HepG2 (cell line): ENCODE measurements around the gene TULP3. TPM values are rescaled to one million over a fixed set of nuclear protein-coding genes. Genes with fewer than 3 reads are reported as not detected.

ENCODE experiments used
- FUBP1 ChIP-seq: sonication (generic); formaldehyde crosslinking; IDR thresholded peaks from 2 replicates; pipeline ENCODE4 v1.5.1; 2020; ENCODE audit warnings: missing genetic modification reagents, mild to moderate bottlenecking, borderline replicate concordance
- GTF3A ChIP-seq: sonication (generic); formaldehyde crosslinking; conservative IDR thresholded peaks from 2 replicates; pipeline ENCODE4 v1.4.0; 2020; ENCODE audit warnings: mild to moderate bottlenecking, missing genetic modification reagents
- MIER3 ChIP-seq: IDR thresholded peaks from 2 replicates; pipeline ENCODE4 v1.6.1; 2016; ENCODE audit warnings: missing compliant biosample characterization, borderline replicate concordance
- MXD4 ChIP-seq: IDR thresholded peaks from 2 replicates; pipeline ENCODE4 v1.6.1; 2016; ENCODE audit warnings: mild to moderate bottlenecking, missing biosample characterization, missing genetic modification reagents
- RARG ChIP-seq: sonication (generic); formaldehyde crosslinking; IDR thresholded peaks from 2 replicates; pipeline ENCODE4 v1.4.0; 2020; ENCODE audit warnings: low read depth, mild to moderate bottlenecking, missing genetic modification reagents
- TRAFD1 ChIP-seq: sonication (generic); formaldehyde crosslinking; IDR thresholded peaks from 2 replicates; pipeline ENCODE4 v1.5.1; 2020; ENCODE audit warnings: missing genetic modification reagents, mild to moderate bottlenecking, borderline replicate concordance
- ZBTB3 ChIP-seq: sonication (generic); formaldehyde crosslinking; IDR thresholded peaks from 2 replicates; pipeline ENCODE4 v1.4.0; 2020; ENCODE audit warnings: low read depth, mild to moderate bottlenecking, moderate library complexity, missing genetic modification reagents, borderline replicate concordance
- ZNF468 ChIP-seq: sonication (generic); formaldehyde crosslinking; IDR thresholded peaks from 2 replicates; pipeline ENCODE4 v1.8.0; 2022; ENCODE audit warnings: mild to moderate bottlenecking, moderate library complexity, missing genetic modification reagents
- ZNF878 ChIP-seq: sonication (generic); formaldehyde crosslinking; IDR thresholded peaks from 2 replicates; pipeline ENCODE4 v1.8.1; 2023; ENCODE audit warnings: mild to moderate bottlenecking, missing genetic modification reagents, moderate library complexity
- polyA plus RNA-seq, 8 experiments: library from polyadenylated mRNA; depleted of rRNA in 3 of 8; stranded (reverse) in 7 of 8; unstranded in 1 of 8; fragments of >200 nt; fragmentation: Illumina TruSeq in 4 of 8; extraction: Trizol in 4 of 8; gene quantifications; 2 replicates each; pipeline versions ENCODE4 v1.2.1 to v1.2.3, GENCODE V29; 2011 to 2016; ENCODE audit warnings: low read depth in 4 of 8, missing spikeins in 1 of 8, mixed read lengths in 1 of 8; ENCODE audit not compliant: insufficient read depth in 1 of 8
- total RNA-seq, 5 experiments: library from RNA; depleted of rRNA; stranded (reverse); fragments of >200 nt; fragmentation: Illumina TruSeq; extraction: Trizol; gene quantifications; 2 replicates each; pipeline ENCODE4 v1.2.3, GENCODE V29; 2016; ENCODE audit warnings: low read depth in 1 of 5
- TF ChIP-seq, protein P1 (sequence below): sonication (generic); formaldehyde crosslinking; IDR thresholded peaks from 2 replicates; pipeline ENCODE4 v1.8.0; 2022; ENCODE audit warnings: missing genetic modification reagents, mild to moderate bottlenecking, borderline replicate concordance
- TF ChIP-seq, protein P2 (sequence below): sonication (generic); formaldehyde crosslinking; IDR thresholded peaks from 2 replicates; pipeline ENCODE4 v1.8.1; 2023; ENCODE audit warnings: missing genetic modification reagents, mild to moderate bottlenecking, borderline replicate concordance
- TF ChIP-seq, protein P3 (sequence below), 2 experiments: fragments of 450-650 bp in 1 of 2; sonication (generic) in 1 of 2; formaldehyde crosslinking in 1 of 2; IDR thresholded peaks; 2 replicates each; pipeline versions ENCODE4 v1.6.1 to v1.8.0; 2016 to 2022; ENCODE audit warnings: antibody characterized with exemption in 1 of 2, mild to moderate bottlenecking in 1 of 2, missing genetic modification reagents in 1 of 2

TULP3 gene
- total and polyA plus RNA-seq, 2 of the 13 experiments (the other 11 are each of a cell fraction or from before 2014, with no cell fraction given), result 11.2 to 13.2 TPM

DNA sequence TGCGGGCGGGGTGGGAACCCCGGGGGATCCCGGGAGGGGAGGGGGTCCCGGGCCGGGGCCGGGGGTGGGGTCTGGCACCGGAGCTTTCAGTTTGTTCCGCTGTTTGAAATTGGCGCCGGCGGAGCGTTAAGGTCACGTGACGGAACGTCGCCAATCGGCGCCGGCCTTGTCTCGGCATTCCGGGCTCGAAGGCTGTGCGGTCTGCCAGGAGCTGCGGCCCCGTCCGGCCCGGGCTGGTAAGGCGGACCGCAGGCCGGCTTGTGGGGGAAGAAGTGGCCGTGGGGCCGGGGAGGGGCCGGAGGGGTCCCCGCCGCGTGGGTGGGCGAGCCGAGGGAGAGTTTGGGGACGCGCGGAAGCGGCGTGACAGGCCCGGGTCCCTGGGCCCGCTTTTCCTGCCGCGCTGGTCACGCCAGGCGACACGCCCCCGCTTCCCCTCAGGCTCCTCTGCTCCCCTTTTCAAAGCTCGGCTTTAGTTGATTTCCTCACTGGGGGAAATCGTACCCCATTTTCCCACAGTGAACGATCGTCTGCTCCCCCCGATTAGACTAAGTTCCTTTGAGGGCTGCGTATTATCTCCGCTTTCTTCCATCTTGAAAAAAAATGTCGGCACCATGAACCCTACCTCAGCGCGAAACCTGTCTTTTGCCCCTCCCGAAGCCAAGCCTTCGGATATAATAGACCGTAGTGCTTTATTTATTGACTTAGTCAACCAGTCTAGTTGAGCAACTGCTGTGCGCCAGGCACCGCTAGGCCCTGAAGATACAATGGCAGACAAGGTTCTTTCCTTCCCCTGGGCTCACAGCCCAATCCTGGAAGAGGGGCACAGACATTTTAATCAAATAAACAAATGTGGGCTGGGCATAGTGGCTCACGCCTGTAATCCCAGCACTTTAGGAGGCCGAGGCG is 13.4 kb upstream of the TULP3 start, which contains the start of the genes FOXM1 and RHNO1 (continued):
- TF ChIP-seq TRAFD1, result no peak
- TF ChIP-seq, protein P1, sequence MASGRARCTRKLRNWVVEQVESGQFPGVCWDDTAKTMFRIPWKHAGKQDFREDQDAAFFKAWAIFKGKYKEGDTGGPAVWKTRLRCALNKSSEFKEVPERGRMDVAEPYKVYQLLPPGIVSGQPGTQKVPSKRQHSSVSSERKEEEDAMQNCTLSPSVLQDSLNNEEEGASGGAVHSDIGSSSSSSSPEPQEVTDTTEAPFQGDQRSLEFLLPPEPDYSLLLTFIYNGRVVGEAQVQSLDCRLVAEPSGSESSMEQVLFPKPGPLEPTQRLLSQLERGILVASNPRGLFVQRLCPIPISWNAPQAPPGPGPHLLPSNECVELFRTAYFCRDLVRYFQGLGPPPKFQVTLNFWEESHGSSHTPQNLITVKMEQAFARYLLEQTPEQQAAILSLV (CRISPR knock-in tag), result no peak
- TF ChIP-seq, protein P2, sequence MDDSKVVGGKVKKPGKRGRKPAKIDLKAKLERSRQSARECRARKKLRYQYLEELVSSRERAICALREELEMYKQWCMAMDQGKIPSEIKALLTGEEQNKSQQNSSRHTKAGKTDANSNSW, result no peak
- no peak for TF ChIP-seq ZNF878 (CRISPR knock-in tag)
- no peak for TF ChIP-seq ZBTB3 (CRISPR knock-in tag)
- peak; percentile 71 for TF ChIP-seq MXD4 (CRISPR knock-in tag)
- TF ChIP-seq, protein P3, sequence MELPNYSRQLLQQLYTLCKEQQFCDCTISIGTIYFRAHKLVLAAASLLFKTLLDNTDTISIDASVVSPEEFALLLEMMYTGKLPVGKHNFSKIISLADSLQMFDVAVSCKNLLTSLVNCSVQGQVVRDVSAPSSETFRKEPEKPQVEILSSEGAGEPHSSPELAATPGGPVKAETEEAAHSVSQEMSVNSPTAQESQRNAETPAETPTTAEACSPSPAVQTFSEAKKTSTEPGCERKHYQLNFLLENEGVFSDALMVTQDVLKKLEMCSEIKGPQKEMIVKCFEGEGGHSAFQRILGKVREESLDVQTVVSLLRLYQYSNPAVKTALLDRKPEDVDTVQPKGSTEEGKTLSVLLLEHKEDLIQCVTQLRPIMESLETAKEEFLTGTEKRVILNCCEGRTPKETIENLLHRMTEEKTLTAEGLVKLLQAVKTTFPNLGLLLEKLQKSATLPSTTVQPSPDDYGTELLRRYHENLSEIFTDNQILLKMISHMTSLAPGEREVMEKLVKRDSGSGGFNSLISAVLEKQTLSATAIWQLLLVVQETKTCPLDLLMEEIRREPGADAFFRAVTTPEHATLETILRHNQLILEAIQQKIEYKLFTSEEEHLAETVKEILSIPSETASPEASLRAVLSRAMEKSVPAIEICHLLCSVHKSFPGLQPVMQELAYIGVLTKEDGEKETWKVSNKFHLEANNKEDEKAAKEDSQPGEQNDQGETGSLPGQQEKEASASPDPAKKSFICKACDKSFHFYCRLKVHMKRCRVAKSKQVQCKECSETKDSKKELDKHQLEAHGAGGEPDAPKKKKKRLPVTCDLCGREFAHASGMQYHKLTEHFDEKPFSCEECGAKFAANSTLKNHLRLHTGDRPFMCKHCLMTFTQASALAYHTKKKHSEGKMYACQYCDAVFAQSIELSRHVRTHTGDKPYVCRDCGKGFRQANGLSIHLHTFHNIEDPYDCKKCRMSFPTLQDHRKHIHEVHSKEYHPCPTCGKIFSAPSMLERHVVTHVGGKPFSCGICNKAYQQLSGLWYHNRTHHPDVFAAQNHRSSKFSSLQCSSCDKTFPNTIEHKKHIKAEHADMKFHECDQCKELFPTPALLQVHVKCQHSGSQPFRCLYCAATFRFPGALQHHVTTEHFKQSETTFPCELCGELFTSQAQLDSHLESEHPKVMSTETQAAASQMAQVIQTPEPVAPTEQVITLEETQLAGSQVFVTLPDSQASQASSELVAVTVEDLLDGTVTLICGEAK (IDR thresholded peaks at IDR 0.05), result no peak
- TF ChIP-seq, protein P3 (CRISPR knock-in tag; IDR thresholded peaks at IDR 0.05), result 0 out of 2 replicates have a peak, but pooled peaks have one; percentile 32
- no peak for TF ChIP-seq MIER3 (CRISPR knock-in tag)
- no peak for TF ChIP-seq FUBP1 (CRISPR knock-in tag)
- no peak for TF ChIP-seq GTF3A
- no peak for TF ChIP-seq ZNF468 (CRISPR knock-in tag)
- no peak for TF ChIP-seq RARG (CRISPR knock-in tag)
